NB4 (cell line): Measurements from ENCODE around the gene ZNF397.

Experiments used
- CTCF ChIP-seq: IDR thresholded peaks from one replicate; pipeline ENCODE4 v1.5.1; 2012; ENCODE audit warnings: low read depth, low read length
- MAX ChIP-seq: IDR thresholded peaks from 2 replicates; pipeline ENCODE4 v1.6.1; 2011; ENCODE audit warnings: low read depth, low read length

- TF ChIP-seq CTCF (no peak), MAX (no peak)
Measured at GRCh38 chr18:35256947-35257346, 16.1 kb downstream of the ZNF397 start.
